ENCODE data around the gene BRD4. TPM values are rescaled to one million over a fixed set of nuclear protein-coding genes. Genes with fewer than 3 reads are reported as not detected.

The BRD4 gene
- total RNA-seq, 1 donor from 2014 or later = 53.0 TPM

DNA sequence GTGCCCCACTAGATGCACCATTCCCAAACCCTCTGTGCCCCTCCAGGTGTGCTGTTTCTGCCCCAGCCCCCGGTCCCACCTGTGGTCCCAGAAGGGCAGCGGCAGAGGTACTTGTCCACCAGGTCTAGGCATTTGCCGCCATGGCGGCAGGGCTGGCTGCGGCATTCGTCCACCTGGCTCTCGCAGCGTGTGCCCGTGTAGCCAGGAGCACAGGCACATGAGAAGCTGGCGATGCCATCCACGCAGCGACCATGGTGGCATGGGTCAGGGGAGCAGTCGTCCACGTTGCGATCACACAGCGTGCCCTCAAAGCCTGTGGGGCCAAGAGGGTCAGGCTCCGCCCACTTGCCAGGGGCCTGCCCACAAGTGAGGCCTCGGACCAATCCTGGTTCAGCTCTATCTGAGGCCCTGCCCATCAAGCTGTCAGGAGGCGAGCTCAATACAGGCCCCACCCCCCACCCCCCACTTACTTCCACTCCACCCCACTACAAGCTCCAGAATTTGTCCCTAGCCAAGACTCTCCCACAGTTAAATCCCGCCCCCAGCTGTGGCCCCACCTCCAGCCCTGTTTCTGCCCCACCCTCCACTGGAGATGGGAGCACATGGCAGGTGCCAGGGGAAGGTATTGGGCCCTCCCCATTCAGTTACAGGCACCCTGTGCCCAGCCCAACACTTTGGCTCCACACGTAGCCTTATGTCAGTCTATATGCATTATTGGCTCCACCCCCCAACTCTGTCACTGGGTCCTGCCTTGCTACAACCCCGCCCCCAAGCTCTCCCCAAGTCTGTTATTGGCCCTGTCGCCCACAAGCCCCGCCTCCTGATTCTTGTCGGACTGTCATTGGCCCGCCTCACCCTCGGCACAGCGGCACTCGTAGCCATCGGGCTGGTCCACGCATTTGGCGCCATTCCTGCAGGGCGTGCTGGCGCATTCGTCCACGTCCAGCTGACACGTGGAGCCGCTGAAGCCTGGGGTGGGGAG is 145.0 kb downstream of the BRD4 start:
- no peaks in the 10 kb centered on the region for H3K9me3 ChIP-seq
- H3K4me3 ChIP-seq = no peak overlapping the region
- intact Hi-C loops (cut with DNase I) = no loop called here
- H3K27ac ChIP-seq = no peak overlapping the region
- no peaks in the 10 kb centered on the region for H3K27me3 ChIP-seq
- TF ChIP-seq POLR2AphosphoS5 (IDR thresholded peaks at IDR 0.05; ENCODE audit: insufficient read depth in 1 of 2, low read depth in 1 of 2) = peak in 1 of 2 donors; percentile 11
- no peak for TF ChIP-seq POLR2A (IDR thresholded peaks at IDR 0.05)
- peaks cover 0 to 19% of the 10 kb centered on the region in 2 donors for H3K36me3 ChIP-seq
- H3K4me1 ChIP-seq = no peaks in the 10 kb centered on the region
- DNase-seq (ENCODE audit: extremely low spot score in 2 of 2) = no peak

Small RNAs within 50 kb of the gene (small RNA-seq; reads per million reads assigned to genes)
- gene AC005776.1 = not detected

Other genes starting within 250 kb of the BRD4 start
- gene SYDE1, start 225.1 kb downstream of the BRD4 start, total RNA-seq = 31.9 TPM
- 76.6 TPM for gene NOTCH3, start 131.5 kb downstream of the BRD4 start, total RNA-seq
- 14.0 TPM for gene EPHX3, start 100.1 kb downstream of the BRD4 start, total RNA-seq
- gene AKAP8, start 47.2 kb upstream of the BRD4 start, total RNA-seq = 27.7 TPM
- 127 TPM for gene AKAP8L, start 86.4 kb upstream of the BRD4 start, total RNA-seq
- 44.4 TPM for gene WIZ, start 117.4 kb upstream of the BRD4 start, total RNA-seq
- gene RASAL3, start 132.0 kb upstream of the BRD4 start, total RNA-seq = 7.9 TPM
- gene PGLYRP2, start 147.0 kb upstream of the BRD4 start, total RNA-seq = not detected
- 12.3 TPM for gene CYP4F22, start 176.0 kb upstream of the BRD4 start, total RNA-seq

All from vagina (tissue), 2 donors.